HEK293T (cell line): ENCODE results near the gene XIRP2.

Experiments used
- CTCF ChIA-PET: fragments of 350-600 bp; formaldehyde crosslinking; extraction: SDS; loops from one replicate; lab custom pipeline; 2021; ENCODE audit warnings: antibody characterized with exemption, inconsistent platforms; lab: Yijun Ruan, JAX
- POLR2A ChIA-PET: fragments of 350-600 bp; formaldehyde crosslinking; extraction: SDS; loops from one replicate; lab custom pipeline; 2020; ENCODE audit warnings: antibody characterized with exemption, inconsistent platforms; lab: Yijun Ruan, JAX
- DNase-seq: peaks from one replicate; pipeline ENCODE4 v3.0.0; 2012; ENCODE audit warnings: mixed read lengths; ENCODE audit errors: extremely low spot score
- ARNT ChIP-seq: fragments of 450-650 bp; IDR thresholded peaks from 2 replicates; pipeline ENCODE4 v1.6.1; 2017; ENCODE audit warnings: mild to moderate bottlenecking
- BHLHE40 ChIP-seq: fragments of 450-650 bp; IDR thresholded peaks from 2 replicates; pipeline ENCODE4 v1.6.1; 2016; ENCODE audit warnings: mild to moderate bottlenecking, moderate library complexity, borderline replicate concordance
- CTBP1 ChIP-seq: fragments of 450-650 bp; IDR thresholded peaks from 2 replicates; pipeline ENCODE4 v1.6.1; 2016; ENCODE audit warnings: borderline replicate concordance
- ELF4 ChIP-seq: fragments of 450-650 bp; IDR thresholded peaks from 2 replicates; pipeline ENCODE4 v1.6.1; 2017; ENCODE audit warnings: antibody characterized with exemption
- FOXA1 ChIP-seq: fragments of 450-650 bp; IDR thresholded peaks from 2 replicates; pipeline ENCODE4 v1.6.1; 2016; ENCODE audit warnings: mild to moderate bottlenecking
- FOXK2 ChIP-seq: fragments of 450-650 bp; IDR thresholded peaks from 2 replicates; pipeline ENCODE4 v1.6.1; 2016; ENCODE audit warnings: mild to moderate bottlenecking
- FOXM1 ChIP-seq: fragments of 450-650 bp; IDR thresholded peaks from 2 replicates; pipeline ENCODE4 v1.6.1; 2017; ENCODE audit warnings: mild to moderate bottlenecking, borderline replicate concordance
- HDGF ChIP-seq: fragments of 450-650 bp; IDR thresholded peaks from 2 replicates; pipeline ENCODE4 v1.6.1; 2017; ENCODE audit warnings: antibody characterized with exemption, borderline replicate concordance
- L3MBTL2 ChIP-seq: fragments of 450-650 bp; conservative IDR thresholded peaks from 2 replicates; pipeline ENCODE4 v1.6.1; 2016; ENCODE audit warnings: mild to moderate bottlenecking
- LEF1 ChIP-seq: fragments of 450-650 bp; IDR thresholded peaks from 2 replicates; pipeline ENCODE4 v1.6.1; 2017; ENCODE audit warnings: mild to moderate bottlenecking, borderline replicate concordance
- NFRKB ChIP-seq: fragments of 450-650 bp; IDR thresholded peaks from 2 replicates; pipeline ENCODE4 v1.6.1; 2016; ENCODE audit warnings: mild to moderate bottlenecking, moderate library complexity
- PKNOX1 ChIP-seq: fragments of 450-650 bp; IDR thresholded peaks from 2 replicates; pipeline ENCODE4 v1.6.1; 2016
- SP1 ChIP-seq: fragments of 450-650 bp; IDR thresholded peaks from 2 replicates; pipeline ENCODE4 v1.6.1; 2017
- SUZ12 ChIP-seq: fragments of 450-650 bp; IDR thresholded peaks from 2 replicates; pipeline ENCODE4 v1.6.1; 2016; ENCODE audit warnings: mild to moderate bottlenecking
- TARDBP ChIP-seq: fragments of 450-650 bp; IDR thresholded peaks from 2 replicates; pipeline ENCODE4 v1.6.1; 2016
- ZNF384 ChIP-seq: fragments of 450-650 bp; IDR thresholded peaks from 2 replicates; pipeline ENCODE4 v1.6.1; 2016

Gene XIRP2

GRCh38 chr2:167115541-167115940 is 227.3 kb downstream of the XIRP2 start:
- ChIA-PET POLR2A (no interaction called here), CTCF (no interaction called here)

GRCh38 chr2:167122389-167122788 is 234.1 kb downstream of the XIRP2 start:
- no peak for DNase-seq
- TF ChIP-seq PKNOX1, result no peak
- TF ChIP-seq FOXM1, result no peak
- no peak for TF ChIP-seq FOXA1
- no peak for TF ChIP-seq ELF4
- no peak for TF ChIP-seq ARNT
- no peak for TF ChIP-seq FOXK2
- no peak for TF ChIP-seq BHLHE40
- no peak for TF ChIP-seq NFRKB
- no peak for TF ChIP-seq L3MBTL2
- TF ChIP-seq CTBP1, result no peak
- TF ChIP-seq ZNF384, result no peak
- no peak for TF ChIP-seq HDGF
- TF ChIP-seq TARDBP, result no peak
- TF ChIP-seq SUZ12, result no peak
- no peak for TF ChIP-seq LEF1
- CTCF ChIA-PET, result no interaction called here
- POLR2A ChIA-PET, result no interaction called here

More at GRCh38 chr2:167115541-167115940, 227.3 kb downstream of the XIRP2 start:
- DNase-seq, result no peak
- TF ChIP-seq SP1 (no peak), TARDBP (no peak)

- ChIA-PET POLR2A (no interaction called here), CTCF (interaction anchor here (0.7 kb wide), 1 partner anchor 84 kb away, joined by 3 read pairs; no protein-coding TSS in a partner anchor)
- TF ChIP-seq ARNT, result no peak
- no peak for TF ChIP-seq SP1
- TF ChIP-seq FOXM1, result no peak
- no peak for TF ChIP-seq HDGF
- no peak for TF ChIP-seq FOXA1
- no peak for TF ChIP-seq NFRKB
- TF ChIP-seq FOXK2, result no peak
- TF ChIP-seq BHLHE40, result no peak
- no peak for TF ChIP-seq TARDBP
- no peak for TF ChIP-seq LEF1
- no peak for TF ChIP-seq ELF4
- no peak for TF ChIP-seq L3MBTL2
- no peak for TF ChIP-seq SUZ12
- no peak for TF ChIP-seq PKNOX1
- TF ChIP-seq ZNF384, result no peak
- no peak for TF ChIP-seq CTBP1
- DNase-seq, result no peak
Observed at GRCh38 chr2:167126165-167126564, 237.9 kb downstream of the XIRP2 start.

GRCh38 chr2:167127135-167127534 is 238.9 kb downstream of the XIRP2 start:
- ChIA-PET CTCF (no interaction called here), POLR2A (no interaction called here)
- no peak for DNase-seq
- TF ChIP-seq FOXA1 (no peak), PKNOX1 (no peak), L3MBTL2 (no peak)

GRCh38 chr2:167128130-167128529 is 239.8 kb downstream of the XIRP2 start:
- POLR2A ChIA-PET, result no interaction called here
- no peak for TF ChIP-seq NFRKB
- TF ChIP-seq ELF4, result no peak
- CTCF ChIA-PET, result no interaction called here
- DNase-seq, result no peak

GRCh38 chr2:167132066-167132465 is 243.8 kb downstream of the XIRP2 start:
- ChIA-PET POLR2A (no interaction called here), CTCF (no interaction called here)
- TF ChIP-seq ZNF384 (no peak), SP1 (no peak), L3MBTL2 (no peak), TARDBP (no peak)
- DNase-seq, result no peak

- TF ChIP-seq L3MBTL2, result no peak
- TF ChIP-seq PKNOX1, result no peak
- TF ChIP-seq ELF4, result no peak
- no peak for TF ChIP-seq LEF1
- no peak for TF ChIP-seq HDGF
- TF ChIP-seq ARNT, result no peak
- no peak for TF ChIP-seq FOXA1
- no peak for TF ChIP-seq CTBP1
- TF ChIP-seq SUZ12, result no peak
- TF ChIP-seq TARDBP, result no peak
- TF ChIP-seq ZNF384, result no peak
- TF ChIP-seq SP1, result no peak
- no peak for TF ChIP-seq BHLHE40
- TF ChIP-seq FOXM1, result no peak
- no peak for TF ChIP-seq NFRKB
- TF ChIP-seq FOXK2, result no peak
- no peak for DNase-seq
- ChIA-PET CTCF (no interaction called here), POLR2A (no interaction called here)
Observed at GRCh38 chr2:167132906-167133555, 244.8 kb downstream of the XIRP2 start.
